Adrenal gland (tissue), 12 donors: ENCODE measurements around the gene ASB1. TPM values are rescaled to one million over a fixed set of nuclear protein-coding genes. Genes with fewer than 3 reads are reported as not detected.
A peak's percentile ranks its signal among the peaks of the same experiment; 100 is the strongest.

Experiments
- DNase-seq, 7 donors: peaks; one replicate each; pipeline ENCODE4 v3.0.0-alpha.2; 2019 to 2020
- H3K27ac ChIP-seq, 5 donors: fragments of 200-600 bp; sonication (generic) in 4 of 5; 1 replicate in 3 of 5; 2 replicates in 2 of 5; pipeline versions ENCODE4 v1.5.1 to v1.8.0; 2016 to 2020; ENCODE audit warnings: mild to moderate bottlenecking in 1 of 5
- H3K27me3 ChIP-seq: fragments of 200-600 bp; 2 replicates; pipeline ENCODE4 v1.8.0; 2021
- H3K36me3 ChIP-seq, 2 donors: fragments of 200-600 bp; replicated peaks in 1 of 2; 1 replicate in 1 of 2; 2 replicates in 1 of 2; pipeline versions ENCODE4 v1.5.1 to v1.8.0; 2018 to 2022
- H3K4me1 ChIP-seq, 2 donors: fragments of 200-600 bp; replicated peaks in 1 of 2; 1 replicate in 1 of 2; 2 replicates in 1 of 2; pipeline versions ENCODE4 v1.5.1 to v1.8.0; 2018 to 2021
- H3K4me3 ChIP-seq, 4 donors: fragments of 200-600 bp; sonication (generic) in 3 of 4; one replicate each; pipeline ENCODE4 v1.5.1; 2016 to 2018
- H3K9me3 ChIP-seq, 3 donors: fragments of 200-600 bp; sonication (generic) in 1 of 3; replicated peaks in 1 of 3; 1 replicate in 2 of 3; 2 replicates in 1 of 3; pipeline versions ENCODE4 v1.5.1 to v1.8.0; 2016 to 2021
- POLR2A ChIP-seq, 2 donors: fragments of 450-650 bp; IDR thresholded peaks; one replicate each; pipeline ENCODE4 v1.6.1; 2017; ENCODE audit warnings: antibody characterized with exemption in 2 of 2, mild to moderate bottlenecking in 2 of 2, moderate library complexity in 1 of 2
- WGBS, 4 donors: extraction: QIAGEN DNeasy Blood & Tissue Kit in 2 of 4; methylation state at CpG; one replicate each; pipeline versions ENCODE4 v1.1.5 to v1.1.7; 2013 to 2017; 5-methylcytosine and 5-hydroxymethylcytosine counted together
- intact Hi-C, 2 donors: fragments of 100-400 bp; cut with DNase I; formaldehyde crosslinking; loops; one replicate each; pipeline versions ENCODE4 v1.14.1 to v1.15.0; 2022 to 2023
- polyA plus RNA-seq, 3 donors: library from polyadenylated mRNA; stranded (reverse); fragments of 200-250 nt in 2 of 3; fragments of 350-450 nt in 1 of 3; fragmentation: Illumina TruSeq in 1 of 3; extraction: RNeasy Lipid Tissue Mini Kit (QIAGEN cat#74804) in 1 of 3; gene quantifications; one replicate each; pipeline ENCODE4 v1.2.3, GENCODE V29; 2013 to 2014
- total RNA-seq, 9 donors: library from RNA; depleted of rRNA in 4 of 9; stranded (reverse); fragments of >200 nt in 4 of 9; fragments of 120-200 nt in 1 of 9; fragmentation: NEBNext Ultra II Directional in 1 of 9; extraction: Animal tissue kit (Norgen Biotek cat#: 25700) in 1 of 9; gene quantifications; one replicate each; pipeline versions ENCODE4 v1.1.0 to v1.2.4, GENCODE V29; 2013 to 2023
- TF ChIP-seq, protein P1 (sequence below), 6 experiments: fragments of 450-650 bp in 4 of 6; fragments of 200-600 bp in 2 of 6; sonication (generic) in 1 of 6; IDR thresholded peaks; 1 replicate in 5 of 6; 2 replicates in 1 of 6; pipeline versions ENCODE4 v1.5.1 to v1.8.0; 2016 to 2021; ENCODE audit warnings: antibody characterized with exemption in 6 of 6, mild to moderate bottlenecking in 2 of 6, moderate library complexity in 1 of 6
- donor health status: healthy with polysubstance abuse.
- donor health status: Bipolar disorder and iron deficiency.
- donor health status: DM: yes; HTN: yes; CAD: no.
- donor health status: DM: no; HTN: no; CAD: no.
- donor health status: DM: no; HTN: no; CAD: no.
- donor health status: DM: yes; HTN: yes; CAD: no.

ASB1 gene
- total and polyA plus RNA-seq, 12 donors, result 12.2 to 28.8 (median 19.6) TPM

DNA sequence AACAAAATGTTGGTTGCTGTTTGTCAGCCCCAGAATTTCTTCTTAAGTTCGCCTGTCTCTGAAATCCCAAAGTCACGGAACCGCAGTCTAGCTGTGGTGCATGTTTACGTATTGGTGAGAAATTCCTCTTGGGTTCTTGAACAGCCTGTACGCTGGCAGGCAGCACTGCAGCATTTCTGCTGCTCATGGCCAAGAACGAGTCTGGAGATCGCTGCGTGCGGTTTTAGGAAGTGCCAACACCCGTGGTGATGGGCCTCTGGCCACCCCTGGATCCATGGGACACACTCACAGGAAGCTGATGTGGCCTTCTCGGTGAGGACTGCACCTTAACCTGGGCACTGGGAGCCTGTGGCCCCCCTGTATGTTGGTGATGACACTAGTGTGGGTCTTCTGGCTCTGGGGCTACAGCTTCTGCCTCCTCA lies 23.7 kb downstream of the ASB1 start:
- Histone ChIP-seq H3K9me3 (no peaks in the 10 kb centered on the region), H3K4me1 (peaks cover 0 to 7% of the 10 kb centered on the region in 2 donors), H3K27ac (peak overlapping the region in 3 of 5 donors; percentile 13 to 51 (median 17)), H3K36me3 (peaks cover 0 to 25% of the 10 kb centered on the region in 2 donors), H3K27me3 (no peaks in the 10 kb centered on the region), H3K4me3 (no peak overlapping the region)
- intact Hi-C loops, result loop anchor here in 1 of 2 donors (10.0 kb wide), 1 partner anchor 86 kb away; no protein-coding TSS in a partner anchor
- TF ChIP-seq, protein P1, sequence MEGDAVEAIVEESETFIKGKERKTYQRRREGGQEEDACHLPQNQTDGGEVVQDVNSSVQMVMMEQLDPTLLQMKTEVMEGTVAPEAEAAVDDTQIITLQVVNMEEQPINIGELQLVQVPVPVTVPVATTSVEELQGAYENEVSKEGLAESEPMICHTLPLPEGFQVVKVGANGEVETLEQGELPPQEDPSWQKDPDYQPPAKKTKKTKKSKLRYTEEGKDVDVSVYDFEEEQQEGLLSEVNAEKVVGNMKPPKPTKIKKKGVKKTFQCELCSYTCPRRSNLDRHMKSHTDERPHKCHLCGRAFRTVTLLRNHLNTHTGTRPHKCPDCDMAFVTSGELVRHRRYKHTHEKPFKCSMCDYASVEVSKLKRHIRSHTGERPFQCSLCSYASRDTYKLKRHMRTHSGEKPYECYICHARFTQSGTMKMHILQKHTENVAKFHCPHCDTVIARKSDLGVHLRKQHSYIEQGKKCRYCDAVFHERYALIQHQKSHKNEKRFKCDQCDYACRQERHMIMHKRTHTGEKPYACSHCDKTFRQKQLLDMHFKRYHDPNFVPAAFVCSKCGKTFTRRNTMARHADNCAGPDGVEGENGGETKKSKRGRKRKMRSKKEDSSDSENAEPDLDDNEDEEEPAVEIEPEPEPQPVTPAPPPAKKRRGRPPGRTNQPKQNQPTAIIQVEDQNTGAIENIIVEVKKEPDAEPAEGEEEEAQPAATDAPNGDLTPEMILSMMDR (IDR thresholded peaks at IDR 0.05), result no peak
- no peak for TF ChIP-seq POLR2A (IDR thresholded peaks at IDR 0.05)
- 88 to 95% (median 92%) methylated on average over 8 to 11 of the region's 11 CpGs for WGBS, 4 donors
- DNase-seq, result peak in 1 of 7 donors; percentile 51

DNA sequence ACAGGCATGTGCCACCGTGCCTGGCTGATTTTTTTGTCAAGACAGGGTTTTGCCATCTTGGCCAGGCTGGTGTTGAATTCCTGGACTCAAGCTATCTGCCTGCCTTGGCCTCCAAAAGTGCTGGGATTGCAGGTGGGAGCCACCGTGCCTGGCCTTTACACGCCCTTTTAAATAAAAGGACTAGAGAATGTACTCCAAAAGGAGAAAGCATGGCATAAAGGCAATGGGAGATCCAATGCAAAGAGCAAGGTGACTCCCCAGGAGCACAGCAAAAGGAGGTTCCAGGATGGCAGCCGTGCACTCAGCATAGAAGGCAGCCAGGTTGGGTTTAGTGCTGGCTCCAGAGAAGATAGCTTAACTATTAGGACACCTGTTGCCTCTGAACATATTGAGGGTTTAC lies 27.1 kb downstream of the ASB1 start:
- Histone ChIP-seq H3K27ac (no peak overlapping the region), H3K4me3 (no peak overlapping the region), H3K27me3 (no peaks in the 10 kb centered on the region), H3K9me3 (no peaks in the 10 kb centered on the region), H3K4me1 (peaks cover 0 to 7% of the 10 kb centered on the region in 2 donors), H3K36me3 (no peaks in the 10 kb centered on the region)
- TF ChIP-seq, protein P1 (IDR thresholded peaks at IDR 0.05), result no peak
- no peak for TF ChIP-seq POLR2A (IDR thresholded peaks at IDR 0.05)
- DNase-seq, result no peak
- 91 to 99% (median 94%) methylated on average over 4 of the region's 4 CpGs for WGBS, 4 donors
- intact Hi-C loops, result loop anchor here in 1 of 2 donors (10.0 kb wide), 1 partner anchor 89 kb away; no protein-coding TSS in a partner anchor

DNA sequence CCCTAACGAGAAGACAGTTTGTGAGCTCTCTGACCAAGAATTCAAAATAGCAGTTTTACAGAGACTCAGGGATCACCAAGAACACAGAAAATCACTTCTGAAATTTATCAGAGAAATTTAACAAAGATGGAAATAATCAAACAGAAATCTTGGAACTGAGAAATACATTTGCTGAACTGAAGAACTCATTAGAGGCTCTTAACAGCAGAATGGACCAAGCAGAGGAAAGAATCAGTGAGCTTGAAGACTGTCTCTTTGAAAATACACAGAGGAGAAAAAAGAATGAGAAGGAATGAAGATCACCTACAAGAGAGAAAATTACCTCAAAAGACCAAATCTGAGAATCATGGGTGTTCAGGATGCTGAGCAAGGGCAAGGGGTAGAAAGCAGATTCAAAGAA lies 29.7 kb downstream of the ASB1 start:
- Histone ChIP-seq H3K9me3 (no peaks in the 10 kb centered on the region), H3K27ac (no peak overlapping the region), H3K4me3 (no peak overlapping the region), H3K4me1 (no peaks in the 10 kb centered on the region), H3K27me3 (no peaks in the 10 kb centered on the region), H3K36me3 (no peaks in the 10 kb centered on the region)
- TF ChIP-seq, protein P1 (IDR thresholded peaks at IDR 0.05), result no peak
- TF ChIP-seq POLR2A (IDR thresholded peaks at IDR 0.05), result no peak
- no peak for DNase-seq
- intact Hi-C loops, result loop anchor here in 1 of 2 donors (10.0 kb wide), 1 partner anchor 92 kb away; no protein-coding TSS in a partner anchor
- WGBS, 4 donors, result 83 to 100% (median 90%) methylated on average over 1 of the region's 1 CpG

DNA sequence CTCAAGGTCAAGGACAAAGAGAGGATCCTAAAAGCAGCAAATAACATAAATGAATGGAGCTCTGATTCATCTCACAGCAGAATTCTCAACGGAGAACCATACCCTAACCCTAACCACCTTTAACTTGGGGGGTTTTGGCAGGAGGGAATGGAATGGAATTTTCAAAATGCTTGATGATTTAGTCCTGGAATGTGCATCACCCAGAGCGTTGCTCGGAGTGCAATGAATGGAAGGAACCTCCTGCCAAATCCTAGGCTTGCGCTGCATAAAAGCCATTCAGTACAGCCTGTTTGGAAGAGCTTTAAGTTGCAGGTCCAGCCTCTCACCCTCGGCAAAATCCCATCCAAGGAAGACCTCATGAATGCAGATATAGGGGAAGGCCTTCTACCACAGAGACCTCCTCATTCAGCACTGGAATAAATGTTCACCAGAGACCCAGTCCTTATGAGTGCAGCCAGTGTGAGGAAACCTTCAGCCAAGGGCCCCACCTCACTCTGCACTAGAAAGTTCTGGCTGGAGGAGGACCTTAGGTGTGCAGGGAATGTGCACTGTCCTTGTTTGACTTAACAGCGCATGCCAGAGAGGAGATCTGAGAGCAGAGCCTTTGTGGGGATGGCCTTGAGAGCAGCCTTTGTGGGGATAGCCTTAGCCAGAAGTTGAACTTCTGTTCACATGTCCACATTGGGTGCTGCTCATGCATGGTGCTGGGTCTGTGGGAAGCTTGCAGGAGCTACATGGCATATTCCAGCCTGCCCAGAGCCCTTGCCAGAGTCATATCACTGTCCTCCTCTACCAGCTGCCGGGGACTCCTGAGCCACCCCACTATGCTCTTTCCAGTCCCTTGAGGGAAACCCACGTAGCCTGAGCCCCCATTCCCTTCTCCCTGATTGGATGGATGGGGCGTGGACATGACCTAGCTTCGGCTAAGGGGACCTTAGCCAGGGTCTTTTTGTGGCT lies 30.5 kb downstream of the ASB1 start:
- WGBS, 4 donors, result 85 to 91% (median 88%) methylated on average over 9 to 10 of the region's 10 CpGs
- Histone ChIP-seq H3K36me3 (no peaks in the 10 kb centered on the region), H3K27ac (no peak overlapping the region), H3K9me3 (no peaks in the 10 kb centered on the region), H3K4me3 (no peak overlapping the region), H3K27me3 (no peaks in the 10 kb centered on the region), H3K4me1 (no peaks in the 10 kb centered on the region)
- TF ChIP-seq, protein P1 (IDR thresholded peaks at IDR 0.05), result no peak
- TF ChIP-seq POLR2A (IDR thresholded peaks at IDR 0.05), result no peak
- intact Hi-C loops, result loop anchor here in 1 of 2 donors (10.0 kb wide), 1 partner anchor 92 kb away; no protein-coding TSS in a partner anchor
- no peak for DNase-seq
